Measurements from ENCODE around the gene HDAC4. TPM values are rescaled to one million over a fixed set of nuclear protein-coding genes. Genes with fewer than 3 reads are reported as not detected.

HDAC4 gene
- total and polyA plus RNA-seq, 2 of the 8 experiments (the other 6 are each of a cell fraction or from before 2014, with no cell fraction given): 15.4 to 31.5 TPM

GRCh38 chr2:239240414-239240881, 160.4 kb downstream of the HDAC4 start (continued):
- TF ChIP-seq, protein P1, sequence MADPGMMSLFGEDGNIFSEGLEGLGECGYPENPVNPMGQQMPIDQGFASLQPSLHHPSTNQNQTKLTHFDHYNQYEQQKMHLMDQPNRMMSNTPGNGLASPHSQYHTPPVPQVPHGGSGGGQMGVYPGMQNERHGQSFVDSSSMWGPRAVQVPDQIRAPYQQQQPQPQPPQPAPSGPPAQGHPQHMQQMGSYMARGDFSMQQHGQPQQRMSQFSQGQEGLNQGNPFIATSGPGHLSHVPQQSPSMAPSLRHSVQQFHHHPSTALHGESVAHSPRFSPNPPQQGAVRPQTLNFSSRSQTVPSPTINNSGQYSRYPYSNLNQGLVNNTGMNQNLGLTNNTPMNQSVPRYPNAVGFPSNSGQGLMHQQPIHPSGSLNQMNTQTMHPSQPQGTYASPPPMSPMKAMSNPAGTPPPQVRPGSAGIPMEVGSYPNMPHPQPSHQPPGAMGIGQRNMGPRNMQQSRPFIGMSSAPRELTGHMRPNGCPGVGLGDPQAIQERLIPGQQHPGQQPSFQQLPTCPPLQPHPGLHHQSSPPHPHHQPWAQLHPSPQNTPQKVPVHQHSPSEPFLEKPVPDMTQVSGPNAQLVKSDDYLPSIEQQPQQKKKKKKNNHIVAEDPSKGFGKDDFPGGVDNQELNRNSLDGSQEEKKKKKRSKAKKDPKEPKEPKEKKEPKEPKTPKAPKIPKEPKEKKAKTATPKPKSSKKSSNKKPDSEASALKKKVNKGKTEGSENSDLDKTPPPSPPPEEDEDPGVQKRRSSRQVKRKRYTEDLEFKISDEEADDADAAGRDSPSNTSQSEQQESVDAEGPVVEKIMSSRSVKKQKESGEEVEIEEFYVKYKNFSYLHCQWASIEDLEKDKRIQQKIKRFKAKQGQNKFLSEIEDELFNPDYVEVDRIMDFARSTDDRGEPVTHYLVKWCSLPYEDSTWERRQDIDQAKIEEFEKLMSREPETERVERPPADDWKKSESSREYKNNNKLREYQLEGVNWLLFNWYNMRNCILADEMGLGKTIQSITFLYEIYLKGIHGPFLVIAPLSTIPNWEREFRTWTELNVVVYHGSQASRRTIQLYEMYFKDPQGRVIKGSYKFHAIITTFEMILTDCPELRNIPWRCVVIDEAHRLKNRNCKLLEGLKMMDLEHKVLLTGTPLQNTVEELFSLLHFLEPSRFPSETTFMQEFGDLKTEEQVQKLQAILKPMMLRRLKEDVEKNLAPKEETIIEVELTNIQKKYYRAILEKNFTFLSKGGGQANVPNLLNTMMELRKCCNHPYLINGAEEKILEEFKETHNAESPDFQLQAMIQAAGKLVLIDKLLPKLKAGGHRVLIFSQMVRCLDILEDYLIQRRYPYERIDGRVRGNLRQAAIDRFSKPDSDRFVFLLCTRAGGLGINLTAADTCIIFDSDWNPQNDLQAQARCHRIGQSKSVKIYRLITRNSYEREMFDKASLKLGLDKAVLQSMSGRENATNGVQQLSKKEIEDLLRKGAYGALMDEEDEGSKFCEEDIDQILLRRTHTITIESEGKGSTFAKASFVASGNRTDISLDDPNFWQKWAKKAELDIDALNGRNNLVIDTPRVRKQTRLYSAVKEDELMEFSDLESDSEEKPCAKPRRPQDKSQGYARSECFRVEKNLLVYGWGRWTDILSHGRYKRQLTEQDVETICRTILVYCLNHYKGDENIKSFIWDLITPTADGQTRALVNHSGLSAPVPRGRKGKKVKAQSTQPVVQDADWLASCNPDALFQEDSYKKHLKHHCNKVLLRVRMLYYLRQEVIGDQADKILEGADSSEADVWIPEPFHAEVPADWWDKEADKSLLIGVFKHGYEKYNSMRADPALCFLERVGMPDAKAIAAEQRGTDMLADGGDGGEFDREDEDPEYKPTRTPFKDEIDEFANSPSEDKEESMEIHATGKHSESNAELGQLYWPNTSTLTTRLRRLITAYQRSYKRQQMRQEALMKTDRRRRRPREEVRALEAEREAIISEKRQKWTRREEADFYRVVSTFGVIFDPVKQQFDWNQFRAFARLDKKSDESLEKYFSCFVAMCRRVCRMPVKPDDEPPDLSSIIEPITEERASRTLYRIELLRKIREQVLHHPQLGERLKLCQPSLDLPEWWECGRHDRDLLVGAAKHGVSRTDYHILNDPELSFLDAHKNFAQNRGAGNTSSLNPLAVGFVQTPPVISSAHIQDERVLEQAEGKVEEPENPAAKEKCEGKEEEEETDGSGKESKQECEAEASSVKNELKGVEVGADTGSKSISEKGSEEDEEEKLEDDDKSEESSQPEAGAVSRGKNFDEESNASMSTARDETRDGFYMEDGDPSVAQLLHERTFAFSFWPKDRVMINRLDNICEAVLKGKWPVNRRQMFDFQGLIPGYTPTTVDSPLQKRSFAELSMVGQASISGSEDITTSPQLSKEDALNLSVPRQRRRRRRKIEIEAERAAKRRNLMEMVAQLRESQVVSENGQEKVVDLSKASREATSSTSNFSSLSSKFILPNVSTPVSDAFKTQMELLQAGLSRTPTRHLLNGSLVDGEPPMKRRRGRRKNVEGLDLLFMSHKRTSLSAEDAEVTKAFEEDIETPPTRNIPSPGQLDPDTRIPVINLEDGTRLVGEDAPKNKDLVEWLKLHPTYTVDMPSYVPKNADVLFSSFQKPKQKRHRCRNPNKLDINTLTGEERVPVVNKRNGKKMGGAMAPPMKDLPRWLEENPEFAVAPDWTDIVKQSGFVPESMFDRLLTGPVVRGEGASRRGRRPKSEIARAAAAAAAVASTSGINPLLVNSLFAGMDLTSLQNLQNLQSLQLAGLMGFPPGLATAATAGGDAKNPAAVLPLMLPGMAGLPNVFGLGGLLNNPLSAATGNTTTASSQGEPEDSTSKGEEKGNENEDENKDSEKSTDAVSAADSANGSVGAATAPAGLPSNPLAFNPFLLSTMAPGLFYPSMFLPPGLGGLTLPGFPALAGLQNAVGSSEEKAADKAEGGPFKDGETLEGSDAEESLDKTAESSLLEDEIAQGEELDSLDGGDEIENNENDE (IDR thresholded peaks at IDR 0.05; ENCODE audit: insufficient replicate concordance, low read length): no peak
- no peak for TF ChIP-seq NANOG (IDR thresholded peaks at IDR 0.05; ENCODE audit: insufficient read depth, low read depth, low read length, poor library complexity, severe bottlenecking)
- no peak for TF ChIP-seq SP2 (IDR thresholded peaks at IDR 0.05; ENCODE audit: low read length)
- no peak for TF ChIP-seq RAD21 (IDR thresholded peaks at IDR 0.05 in 1 of 2, conservative IDR thresholded peaks at IDR 0.05 in 1 of 2; ENCODE audit: low read depth in 2 of 2, low read length in 2 of 2)
- TF ChIP-seq GTF2F1 (IDR thresholded peaks at IDR 0.05; ENCODE audit: borderline replicate concordance, low read depth, low read length): no peak
- no peak for TF ChIP-seq POLR2AphosphoS5 (IDR thresholded peaks at IDR 0.05; ENCODE audit: low read depth, low read length)
- TF ChIP-seq SIRT6 (IDR thresholded peaks at IDR 0.05; ENCODE audit: low read length): no peak
- TF ChIP-seq ASH2L (IDR thresholded peaks at IDR 0.05; ENCODE audit: low read length): no peak
- no peak for TF ChIP-seq CHD2 (IDR thresholded peaks at IDR 0.05; ENCODE audit: low read length)

All from H1 (cell line).